Glomerular endothelial cell (primary cell): Measurements from ENCODE around the gene CARNS1. TPM values are rescaled to one million over a fixed set of nuclear protein-coding genes. Genes with fewer than 3 reads are reported as not detected.

Experiments
- DNase-seq: peaks from one replicate; pipeline ENCODE4 v3.0.0-alpha.2; 2011; ENCODE audit warnings: low read depth, low spot score; ENCODE audit errors: extremely low read depth
- total RNA-seq: library from RNA; depleted of rRNA; stranded (reverse); fragments of >200 nt; gene quantifications from 2 replicates; pipeline ENCODE4 v1.2.3, GENCODE V29; 2015

CARNS1 gene
- total RNA-seq, 1 donor from 2014 or later, result 0.18 TPM

- no peak for DNase-seq
Measured at GRCh38 chr11:67440229-67441097, 25.0 kb downstream of the CARNS1 start.

GRCh38 chr11:67441098-67441563 lies 25.7 kb downstream of the CARNS1 start:
- no peak for DNase-seq

- DNase-seq, result no peak
Measured at GRCh38 chr11:67441731-67442351, 26.4 kb downstream of the CARNS1 start.

- no peak for DNase-seq
Measured at GRCh38 chr11:67442504-67443404, 27.3 kb downstream of the CARNS1 start.

GRCh38 chr11:67445515-67445914 lies 30.0 kb downstream of the CARNS1 start:
- DNase-seq, result no peak

- no peak for DNase-seq
Measured at GRCh38 chr11:67448220-67448609, 32.7 kb downstream of the CARNS1 start.

GRCh38 chr11:67449116-67449844 lies 33.8 kb downstream of the CARNS1 start:
- DNase-seq, result no peak

GRCh38 chr11:67450796-67451657 lies 35.5 kb downstream of the CARNS1 start:
- DNase-seq, result no peak

- DNase-seq, result no peak
Measured at GRCh38 chr11:67451658-67451976, 36.1 kb downstream of the CARNS1 start.

GRCh38 chr11:67452141-67452952 lies 36.9 kb downstream of the CARNS1 start, which contains the start of gene GPR152:
TSS of gene GPR152 (minus strand) at chr11:67452729. CDS start at chr11:67452724, 5 bp downstream.
- DNase-seq, result no peak

- DNase-seq, result no peak
Measured at GRCh38 chr11:67453816-67454732, 38.6 kb downstream of the CARNS1 start.

GRCh38 chr11:67455054-67455453 lies 39.6 kb downstream of the CARNS1 start, which contains the start of gene CABP4:
TSS of gene CABP4 (plus strand) at chr11:67455354. CDS start at chr11:67455424, 70 bp downstream.
- DNase-seq, result no peak

- DNase-seq, result no peak
Measured at GRCh38 chr11:67456068-67456705, 40.7 kb downstream of the CARNS1 start.

GRCh38 chr11:67457453-67457852 lies 42.0 kb downstream of the CARNS1 start:
- DNase-seq, result no peak

GRCh38 chr11:67458266-67458665 lies 42.8 kb downstream of the CARNS1 start:
- no peak for DNase-seq

GRCh38 chr11:67463186-67463585 lies 47.7 kb downstream of the CARNS1 start:
- DNase-seq, result no peak
